Duodenal mucosa (tissue), 2 donors: Measurements from ENCODE around the gene TRMT1.
A peak's percentile ranks its signal among the peaks of the same experiment; 100 is the strongest.

Experiments
- H3K27ac ChIP-seq: one replicate; pipeline ENCODE4 v1.7.0; 2013; ENCODE audit warnings: low read depth, low read length
- H3K27me3 ChIP-seq, 2 donors: one replicate each; pipeline ENCODE4 v1.7.0; 2013; ENCODE audit warnings: low read length in 2 of 2, control low read depth in 1 of 2; ENCODE audit not compliant: insufficient read depth in 2 of 2, control insufficient read depth in 1 of 2
- H3K36me3 ChIP-seq, 2 donors: one replicate each; pipeline ENCODE4 v1.7.0; 2013; ENCODE audit warnings: low read length in 2 of 2, control low read depth in 1 of 2; ENCODE audit not compliant: insufficient read depth in 2 of 2, control insufficient read depth in 1 of 2
- H3K4me1 ChIP-seq, 2 donors: one replicate each; pipeline ENCODE4 v1.7.0; 2013; ENCODE audit warnings: low read length in 2 of 2, control low read depth in 1 of 2; ENCODE audit not compliant: insufficient read depth in 2 of 2, control insufficient read depth in 1 of 2
- H3K4me3 ChIP-seq, 2 donors: one replicate each; pipeline ENCODE4 v1.7.0; 2013; ENCODE audit warnings: low read length in 2 of 2, low read depth in 1 of 2
- H3K9ac ChIP-seq, 2 donors: one replicate each; pipeline ENCODE4 v1.7.0; 2013; ENCODE audit warnings: low read length in 2 of 2, low read depth in 1 of 2
- H3K9me3 ChIP-seq, 2 donors: one replicate each; pipeline ENCODE4 v1.7.0; 2013; ENCODE audit warnings: low read length in 2 of 2, control low read depth in 1 of 2; ENCODE audit not compliant: control insufficient read depth in 1 of 2

The TRMT1 gene

GRCh38 chr19:13072188-13072908 is 44.2 kb downstream of the TRMT1 start:
- Histone ChIP-seq H3K27me3 (no peaks in the 10 kb centered on the region), H3K4me1 (peaks cover 12 to 38% of the 10 kb centered on the region in 2 donors), H3K36me3 (peaks cover 5 to 26% of the 10 kb centered on the region in 2 donors), H3K9me3 (no peaks in the 10 kb centered on the region), H3K4me3 (no peak overlapping the region), H3K9ac (no peak overlapping the region), H3K27ac (no peak overlapping the region)

- Histone ChIP-seq H3K9me3 (no peaks in the 10 kb centered on the region), H3K36me3 (peaks cover 5 to 25% of the 10 kb centered on the region in 2 donors), H3K9ac (no peak overlapping the region), H3K4me1 (peaks cover 17 to 38% of the 10 kb centered on the region in 2 donors), H3K4me3 (no peak overlapping the region), H3K27ac (no peak overlapping the region), H3K27me3 (no peaks in the 10 kb centered on the region)
Observed at GRCh38 chr19:13071444-13072187, 44.9 kb downstream of the TRMT1 start.

- Histone ChIP-seq H3K36me3 (peaks cover 5 to 17% of the 10 kb centered on the region in 2 donors), H3K9ac (no peak overlapping the region), H3K4me3 (no peak overlapping the region), H3K27me3 (no peaks in the 10 kb centered on the region), H3K9me3 (no peaks in the 10 kb centered on the region), H3K4me1 (peaks cover 23 to 44% of the 10 kb centered on the region in 2 donors), H3K27ac (no peak overlapping the region)
Observed at GRCh38 chr19:13070425-13071140, 46.0 kb downstream of the TRMT1 start.

- Histone ChIP-seq H3K4me1 (peaks cover 23 to 44% of the 10 kb centered on the region in 2 donors), H3K36me3 (peaks cover 5 to 12% of the 10 kb centered on the region in 2 donors), H3K27ac (no peak overlapping the region), H3K27me3 (no peaks in the 10 kb centered on the region), H3K9me3 (no peaks in the 10 kb centered on the region), H3K9ac (no peak overlapping the region), H3K4me3 (no peak overlapping the region)
Observed at GRCh38 chr19:13069415-13070359, 46.9 kb downstream of the TRMT1 start.

GRCh38 chr19:13068085-13068846 is 48.3 kb downstream of the TRMT1 start:
- Histone ChIP-seq H3K27ac (no peak overlapping the region), H3K27me3 (no peaks in the 10 kb centered on the region), H3K36me3 (peaks cover 3 to 4% of the 10 kb centered on the region in 2 donors), H3K9me3 (no peaks in the 10 kb centered on the region), H3K9ac (no peak overlapping the region), H3K4me3 (no peak overlapping the region), H3K4me1 (peaks cover 23 to 44% of the 10 kb centered on the region in 2 donors)

- Histone ChIP-seq H3K4me3 (peak overlapping the region in 1 of 2 donors; percentile 5), H3K27ac (no peak overlapping the region), H3K4me1 (peaks cover 23 to 44% of the 10 kb centered on the region in 2 donors), H3K27me3 (no peaks in the 10 kb centered on the region), H3K9me3 (no peaks in the 10 kb centered on the region), H3K36me3 (no peaks in the 10 kb centered on the region), H3K9ac (no peak overlapping the region)
Observed at GRCh38 chr19:13066933-13067807, 49.4 kb downstream of the TRMT1 start.

- peaks cover 29 to 51% of the 10 kb centered on the region in 2 donors for H3K4me1 ChIP-seq
Observed at GRCh38 chr19:13066226-13066625, 50.3 kb downstream of the TRMT1 start.

GRCh38 chr19:13064092-13064489 is 52.4 kb downstream of the TRMT1 start:
- H3K4me1 ChIP-seq, result peaks cover 39 to 54% of the 10 kb centered on the region in 2 donors
- no peaks in the 10 kb centered on the region for H3K27me3 ChIP-seq
- H3K36me3 ChIP-seq, result no peaks in the 10 kb centered on the region
- H3K4me3 ChIP-seq, result no peak overlapping the region
- no peak overlapping the region for H3K9ac ChIP-seq
- no peaks in the 10 kb centered on the region for H3K9me3 ChIP-seq
- no peak overlapping the region for H3K27ac ChIP-seq

More at GRCh38 chr19:13066226-13066625, 50.3 kb downstream of the TRMT1 start:
- no peaks in the 10 kb centered on the region for H3K9me3 ChIP-seq
- H3K36me3 ChIP-seq, result no peaks in the 10 kb centered on the region
- H3K4me3 ChIP-seq, result no peak overlapping the region
- H3K27ac ChIP-seq, result no peak overlapping the region
- H3K27me3 ChIP-seq, result no peaks in the 10 kb centered on the region
- peak overlapping the region in 1 of 2 donors; percentile 47 for H3K9ac ChIP-seq
